PC-9 (cell line): Measurements from ENCODE around the gene ARFGAP3.

Experiments used
- EZH2 ChIP-seq: fragments of 200-600 bp; sonication (generic); IDR thresholded peaks from 2 replicates; pipeline ENCODE4 v1.8.0; 2017; ENCODE audit warnings: antibody characterized with exemption, low read depth
- TF ChIP-seq, protein P1 (sequence below): fragments of 200-600 bp; sonication (generic); conservative IDR thresholded peaks from 2 replicates; pipeline ENCODE4 v1.6.1; 2017; ENCODE audit warnings: mixed run types, antibody characterized with exemption, mild to moderate bottlenecking, moderate library complexity

DNA sequence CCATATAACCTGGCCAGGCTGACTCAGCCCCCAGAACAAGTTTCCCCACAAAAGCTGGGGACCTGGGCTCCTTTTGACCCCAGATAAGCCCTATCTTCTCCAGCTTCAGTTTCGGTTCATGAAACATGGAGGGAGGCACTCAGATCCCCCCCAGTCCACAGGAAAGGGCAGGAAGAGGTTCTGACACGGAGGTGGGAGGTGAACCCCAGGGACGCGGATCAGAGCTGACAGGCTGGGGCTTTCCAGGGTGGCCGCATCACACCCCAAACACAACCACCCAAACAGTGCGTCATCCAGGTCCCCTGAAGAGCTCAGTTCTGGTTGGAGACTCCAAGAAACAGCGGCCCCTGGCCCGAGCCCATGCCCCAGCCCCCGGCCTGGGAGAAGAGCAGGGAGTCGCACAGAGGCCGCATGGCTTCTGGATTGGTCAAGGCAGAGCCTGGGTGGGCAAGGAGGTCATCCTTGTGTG lies 92.1 kb downstream of the ARFGAP3 start:
- TF ChIP-seq, protein P1, sequence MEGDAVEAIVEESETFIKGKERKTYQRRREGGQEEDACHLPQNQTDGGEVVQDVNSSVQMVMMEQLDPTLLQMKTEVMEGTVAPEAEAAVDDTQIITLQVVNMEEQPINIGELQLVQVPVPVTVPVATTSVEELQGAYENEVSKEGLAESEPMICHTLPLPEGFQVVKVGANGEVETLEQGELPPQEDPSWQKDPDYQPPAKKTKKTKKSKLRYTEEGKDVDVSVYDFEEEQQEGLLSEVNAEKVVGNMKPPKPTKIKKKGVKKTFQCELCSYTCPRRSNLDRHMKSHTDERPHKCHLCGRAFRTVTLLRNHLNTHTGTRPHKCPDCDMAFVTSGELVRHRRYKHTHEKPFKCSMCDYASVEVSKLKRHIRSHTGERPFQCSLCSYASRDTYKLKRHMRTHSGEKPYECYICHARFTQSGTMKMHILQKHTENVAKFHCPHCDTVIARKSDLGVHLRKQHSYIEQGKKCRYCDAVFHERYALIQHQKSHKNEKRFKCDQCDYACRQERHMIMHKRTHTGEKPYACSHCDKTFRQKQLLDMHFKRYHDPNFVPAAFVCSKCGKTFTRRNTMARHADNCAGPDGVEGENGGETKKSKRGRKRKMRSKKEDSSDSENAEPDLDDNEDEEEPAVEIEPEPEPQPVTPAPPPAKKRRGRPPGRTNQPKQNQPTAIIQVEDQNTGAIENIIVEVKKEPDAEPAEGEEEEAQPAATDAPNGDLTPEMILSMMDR = no peak
- no peak for TF ChIP-seq EZH2
